ENCODE measurements around the gene KCND2.

- TF ChIP-seq CTCF (IDR thresholded peaks at IDR 0.05; ENCODE audit: control extremely low read depth in 1 of 3, insufficient read depth in 1 of 3, low read depth in 1 of 3, low read length in 3 of 3) (no peak), SIN3A (conservative IDR thresholded peaks at IDR 0.05 in 1 of 2, IDR thresholded peaks at IDR 0.05 in 1 of 2; ENCODE audit: low read depth in 1 of 2, low read length in 2 of 2) (no peak), SAP30 (IDR thresholded peaks at IDR 0.05; ENCODE audit: insufficient read depth, insufficient replicate concordance, low read length) (no peak), SIRT6 (IDR thresholded peaks at IDR 0.05; ENCODE audit: low read length) (no peak), RAD21 (IDR thresholded peaks at IDR 0.05 in 1 of 2, conservative IDR thresholded peaks at IDR 0.05 in 1 of 2; ENCODE audit: low read depth in 2 of 2, low read length in 2 of 2) (no peak), EZH2 (IDR thresholded peaks at IDR 0.05; ENCODE audit: low read depth, low read length, severe bottlenecking) (no peak), TCF12 (IDR thresholded peaks at IDR 0.05; ENCODE audit: low read depth, low read length) (no peak), CEBPB (IDR thresholded peaks at IDR 0.05; ENCODE audit: low read depth, low read length) (no peak), POLR2A (IDR thresholded peaks at IDR 0.05; ENCODE audit: control extremely low read depth in 1 of 2, low read depth in 2 of 2, low read length in 2 of 2) (no peak)
These were observed 411.5 kb downstream of the KCND2 start for GRCh38 chr7:120684463-120684862.
